GM23338 (cell line): ENCODE measurements around the gene MYL5. TPM values are rescaled to one million over a fixed set of nuclear protein-coding genes. Genes with fewer than 3 reads are reported as not detected.

Experiments used
- ATAC-seq: fragments of 200-7000 bp; cut with Tn5 transposase; 3 replicates; pipeline ENCODE4 v1.9.1; 2020
- DNase-seq: peaks from one replicate; pipeline ENCODE4 v3.0.0-alpha.2; 2015; ENCODE audit warnings: low spot score
- H2AFZ ChIP-seq: fragments of 200-600 bp; sonication (generic); 2 replicates; pipeline ENCODE4 v1.8.0; 2016; ENCODE audit warnings: antibody characterized with exemption, mild to moderate bottlenecking, moderate library complexity
- H3F3A ChIP-seq: fragments of 200-600 bp; sonication (generic); replicated peaks from 2 replicates; pipeline ENCODE4 v1.8.0; 2017; ENCODE audit warnings: antibody characterized with exemption, mixed run types, low read depth
- H3K27ac ChIP-seq: fragments of 200-600 bp; sonication (generic); 2 replicates; pipeline ENCODE4 v1.6.1; 2016; ENCODE audit warnings: low read depth
- H3K27me3 ChIP-seq: fragments of 200-600 bp; sonication (generic); 2 replicates; pipeline ENCODE4 v1.8.0; 2016; ENCODE audit warnings: mild to moderate bottlenecking, mixed run types, moderate library complexity; ENCODE audit not compliant: insufficient read depth
- H3K36me3 ChIP-seq: fragments of 200-600 bp; sonication (generic); 2 replicates; pipeline ENCODE4 v1.8.0; 2016; ENCODE audit warnings: mild to moderate bottlenecking; ENCODE audit not compliant: insufficient read depth
- H3K4me1 ChIP-seq: fragments of 200-600 bp; sonication (generic); 2 replicates; pipeline ENCODE4 v1.8.0; 2016; ENCODE audit warnings: mild to moderate bottlenecking, moderate library complexity; ENCODE audit not compliant: insufficient read depth
- H3K4me2 ChIP-seq: fragments of 200-600 bp; sonication (generic); 2 replicates; pipeline ENCODE4 v1.7.1; 2017; ENCODE audit warnings: mixed run types
- H3K4me3 ChIP-seq: fragments of 200-600 bp; sonication (generic); 2 replicates; pipeline ENCODE4 v1.6.1; 2016; ENCODE audit warnings: mixed run types
- H3K79me2 ChIP-seq: fragments of 200-600 bp; sonication (generic); replicated peaks from 2 replicates; pipeline ENCODE4 v1.8.0; 2017; ENCODE audit warnings: mild to moderate bottlenecking; ENCODE audit not compliant: insufficient read depth
- H3K9me2 ChIP-seq: fragments of 200-600 bp; sonication (generic); 2 replicates; pipeline ENCODE4 v1.8.0; 2017; ENCODE audit not compliant: insufficient read depth
- H4K20me1 ChIP-seq: fragments of 200-600 bp; sonication (generic); replicated peaks from 2 replicates; pipeline ENCODE4 v1.8.0; 2017; ENCODE audit warnings: mild to moderate bottlenecking; ENCODE audit not compliant: insufficient read depth
- H3K27ac Mint-ChIP-seq: 2 replicates; pipeline ENCODE4 v1.8.0; 2020; ENCODE audit warnings: inconsistent platforms, mild to moderate bottlenecking, moderate library complexity, mixed read lengths
- H3K27me3 Mint-ChIP-seq: 3 replicates; pipeline ENCODE4 v1.8.0; 2022; ENCODE audit warnings: low read depth, mild to moderate bottlenecking, moderate library complexity, mixed read lengths, inconsistent platforms; ENCODE audit not compliant: insufficient read depth, poor library complexity
- H3K36me3 Mint-ChIP-seq: 3 replicates; pipeline ENCODE4 v1.8.0; 2021; ENCODE audit warnings: low read depth, mild to moderate bottlenecking, inconsistent platforms, moderate library complexity, mixed read lengths
- H3K4me1 Mint-ChIP-seq: 3 replicates; pipeline ENCODE4 v1.8.0; 2020; ENCODE audit warnings: mild to moderate bottlenecking, inconsistent platforms, mixed read lengths
- H3K4me3 Mint-ChIP-seq: 3 replicates; pipeline ENCODE4 v1.8.0; 2021; ENCODE audit warnings: moderate library complexity, mild to moderate bottlenecking, inconsistent platforms, mixed read lengths
- H3K9me3 Mint-ChIP-seq: 3 replicates; pipeline ENCODE4 v1.8.0; 2020; ENCODE audit warnings: moderate library complexity, mild to moderate bottlenecking, inconsistent platforms, mixed read lengths
- CREB1 ChIP-seq: fragments of 250-450 bp; sonication (Bioruptor Pico); IDR thresholded peaks from 2 replicates; pipeline ENCODE4 v1.5.0; 2020; ENCODE audit warnings: low read depth, mild to moderate bottlenecking, moderate library complexity
- ETS1 ChIP-seq: IDR thresholded peaks from 2 replicates; pipeline ENCODE4 v1.6.1; 2016; ENCODE audit warnings: antibody characterized with exemption
- EZH2phosphoT487 ChIP-seq: fragments of 200-600 bp; sonication (generic); IDR thresholded peaks from one replicate; pipeline ENCODE4 v1.8.1; 2018; ENCODE audit warnings: antibody characterized with exemption; ENCODE audit not compliant: unreplicated experiment
- JUNB ChIP-seq: IDR thresholded peaks from one replicate; pipeline ENCODE4 v1.6.1; 2016; ENCODE audit warnings: antibody characterized with exemption; ENCODE audit not compliant: unreplicated experiment
- POLR2AphosphoS5 ChIP-seq: IDR thresholded peaks from 2 replicates; pipeline ENCODE4 v1.6.1; 2016; ENCODE audit warnings: antibody characterized with exemption, low read depth
- STAT1 ChIP-seq: IDR thresholded peaks from one replicate; pipeline ENCODE4 v1.6.1; 2016; ENCODE audit warnings: antibody characterized with exemption; ENCODE audit not compliant: unreplicated experiment
- ZNF114 ChIP-seq: fragments of 250-450 bp; sonication (Bioruptor Pico); IDR thresholded peaks from 2 replicates; pipeline ENCODE4 v1.5.0; 2020; ENCODE audit warnings: mild to moderate bottlenecking, moderate library complexity
- ZNF331 ChIP-seq: fragments of 250-450 bp; sonication (Bioruptor Pico); IDR thresholded peaks from 2 replicates; pipeline ENCODE4 v1.5.0; 2020; ENCODE audit warnings: low read depth, mild to moderate bottlenecking, moderate library complexity
- polyA plus RNA-seq: library from polyadenylated mRNA; unstranded; fragments of >200 nt; fragmentation: Nextera tagmentation; extraction: Ambion mirVana; gene quantifications from 2 replicates; pipeline ENCODE4 v1.2.1, GENCODE V29; 2016
- total RNA-seq: library from RNA; depleted of rRNA; stranded (reverse); fragments of >200 nt; shearing (Covaris generic); gene quantifications from 2 replicates; pipeline ENCODE4 v1.2.3, GENCODE V29; 2014
- TF ChIP-seq, protein P1 (sequence below): fragments of 250-450 bp; sonication (Bioruptor Pico); IDR thresholded peaks from 2 replicates; pipeline ENCODE4 v1.5.0; 2020; ENCODE audit warnings: mild to moderate bottlenecking, moderate library complexity

MYL5 gene
- total and polyA plus RNA-seq, 2 experiments from 2014 or later, result 3.0 to 4.4 TPM

GRCh38 chr4:703336-704197, 29.2 kb downstream of the MYL5 start:
- Mint-ChIP-seq H3K4me1 (peaks cover 7% of the 10 kb centered on the region; the same call in 2 of the 3 replicates), H3K27me3 (peaks cover 18% of the 10 kb centered on the region), H3K9me3 (no peaks in the 10 kb centered on the region), H3K36me3 (peaks cover 1% of the 10 kb centered on the region; the same call in 2 of the 3 replicates), H3K4me3 (no peak overlapping the region), H3K27ac (no peak overlapping the region)
- Histone ChIP-seq H3K27me3 (peaks cover 6% of the 10 kb centered on the region; the same call in 1 of the 2 replicates), H3K27ac (no peak overlapping the region), H3K9me2 (no peaks in the 10 kb centered on the region), H3K36me3 (no peaks in the 10 kb centered on the region), H3F3A (no peaks in the 10 kb centered on the region), H3K4me3 (no peak overlapping the region), H3K79me2 (peaks cover 9% of the 10 kb centered on the region), H3K4me2 (no peak overlapping the region), H4K20me1 (peaks cover 2% of the 10 kb centered on the region; the same call in 1 of the 2 replicates), H2AFZ (no peak overlapping the region), H3K4me1 (no peaks in the 10 kb centered on the region)
- ATAC-seq (no peak), DNase-seq (no peak)
- TF ChIP-seq ZNF331 (CRISPR knock-in tag) (no peak), EZH2phosphoT487 (no peak), POLR2AphosphoS5 (no peak), STAT1 (no peak), JUNB (no peak), ETS1 (no peak), ZNF114 (CRISPR knock-in tag) (no peak), CREB1 (CRISPR knock-in tag) (no peak)
- TF ChIP-seq, protein P1, sequence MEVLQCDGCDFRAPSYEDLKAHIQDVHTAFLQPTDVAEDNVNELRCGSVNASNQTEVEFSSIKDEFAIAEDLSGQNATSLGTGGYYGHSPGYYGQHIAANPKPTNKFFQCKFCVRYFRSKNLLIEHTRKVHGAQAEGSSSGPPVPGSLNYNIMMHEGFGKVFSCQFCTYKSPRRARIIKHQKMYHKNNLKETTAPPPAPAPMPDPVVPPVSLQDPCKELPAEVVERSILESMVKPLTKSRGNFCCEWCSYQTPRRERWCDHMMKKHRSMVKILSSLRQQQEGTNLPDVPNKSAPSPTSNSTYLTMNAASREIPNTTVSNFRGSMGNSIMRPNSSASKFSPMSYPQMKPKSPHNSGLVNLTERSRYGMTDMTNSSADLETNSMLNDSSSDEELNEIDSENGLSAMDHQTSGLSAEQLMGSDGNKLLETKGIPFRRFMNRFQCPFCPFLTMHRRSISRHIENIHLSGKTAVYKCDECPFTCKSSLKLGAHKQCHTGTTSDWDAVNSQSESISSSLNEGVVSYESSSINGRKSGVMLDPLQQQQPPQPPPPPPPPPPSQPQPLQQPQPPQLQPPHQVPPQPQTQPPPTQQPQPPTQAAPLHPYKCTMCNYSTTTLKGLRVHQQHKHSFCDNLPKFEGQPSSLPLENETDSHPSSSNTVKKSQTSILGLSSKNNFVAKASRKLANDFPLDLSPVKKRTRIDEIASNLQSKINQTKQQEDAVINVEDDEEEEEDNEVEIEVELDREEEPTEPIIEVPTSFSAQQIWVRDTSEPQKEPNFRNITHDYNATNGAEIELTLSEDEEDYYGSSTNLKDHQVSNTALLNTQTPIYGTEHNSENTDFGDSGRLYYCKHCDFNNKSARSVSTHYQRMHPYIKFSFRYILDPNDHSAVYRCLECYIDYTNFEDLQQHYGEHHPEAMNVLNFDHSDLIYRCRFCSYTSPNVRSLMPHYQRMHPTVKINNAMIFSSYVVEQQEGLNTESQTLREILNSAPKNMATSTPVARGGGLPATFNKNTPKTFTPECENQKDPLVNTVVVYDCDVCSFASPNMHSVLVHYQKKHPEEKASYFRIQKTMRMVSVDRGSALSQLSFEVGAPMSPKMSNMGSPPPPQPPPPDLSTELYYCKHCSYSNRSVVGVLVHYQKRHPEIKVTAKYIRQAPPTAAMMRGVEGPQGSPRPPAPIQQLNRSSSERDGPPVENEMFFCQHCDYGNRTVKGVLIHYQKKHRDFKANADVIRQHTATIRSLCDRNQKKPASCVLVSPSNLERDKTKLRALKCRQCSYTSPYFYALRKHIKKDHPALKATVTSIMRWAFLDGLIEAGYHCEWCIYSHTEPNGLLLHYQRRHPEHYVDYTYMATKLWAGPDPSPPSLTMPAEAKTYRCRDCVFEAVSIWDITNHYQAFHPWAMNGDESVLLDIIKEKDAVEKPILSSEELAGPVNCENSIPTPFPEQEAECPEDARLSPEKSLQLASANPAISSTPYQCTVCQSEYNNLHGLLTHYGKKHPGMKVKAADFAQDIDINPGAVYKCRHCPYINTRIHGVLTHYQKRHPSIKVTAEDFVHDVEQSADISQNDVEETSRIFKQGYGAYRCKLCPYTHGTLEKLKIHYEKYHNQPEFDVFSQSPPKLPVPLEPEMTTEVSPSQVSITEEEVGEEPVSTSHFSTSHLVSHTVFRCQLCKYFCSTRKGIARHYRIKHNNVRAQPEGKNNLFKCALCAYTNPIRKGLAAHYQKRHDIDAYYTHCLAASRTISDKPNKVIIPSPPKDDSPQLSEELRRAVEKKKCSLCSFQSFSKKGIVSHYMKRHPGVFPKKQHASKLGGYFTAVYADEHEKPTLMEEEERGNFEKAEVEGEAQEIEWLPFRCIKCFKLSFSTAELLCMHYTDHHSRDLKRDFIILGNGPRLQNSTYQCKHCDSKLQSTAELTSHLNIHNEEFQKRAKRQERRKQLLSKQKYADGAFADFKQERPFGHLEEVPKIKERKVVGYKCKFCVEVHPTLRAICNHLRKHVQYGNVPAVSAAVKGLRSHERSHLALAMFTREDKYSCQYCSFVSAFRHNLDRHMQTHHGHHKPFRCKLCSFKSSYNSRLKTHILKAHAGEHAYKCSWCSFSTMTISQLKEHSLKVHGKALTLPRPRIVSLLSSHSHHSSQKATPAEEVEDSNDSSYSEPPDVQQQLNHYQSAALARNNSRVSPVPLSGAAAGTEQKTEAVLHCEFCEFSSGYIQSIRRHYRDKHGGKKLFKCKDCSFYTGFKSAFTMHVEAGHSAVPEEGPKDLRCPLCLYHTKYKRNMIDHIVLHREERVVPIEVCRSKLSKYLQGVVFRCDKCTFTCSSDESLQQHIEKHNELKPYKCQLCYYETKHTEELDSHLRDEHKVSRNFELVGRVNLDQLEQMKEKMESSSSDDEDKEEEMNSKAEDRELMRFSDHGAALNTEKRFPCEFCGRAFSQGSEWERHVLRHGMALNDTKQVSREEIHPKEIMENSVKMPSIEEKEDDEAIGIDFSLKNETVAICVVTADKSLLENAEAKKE (CRISPR knock-in tag), result no peak
